Skeletal muscle tissue (tissue), 4 donors: Measurements from ENCODE around the gene ATRIP. TPM values are rescaled to one million over a fixed set of nuclear protein-coding genes. Genes with fewer than 3 reads are reported as not detected.
A peak's percentile ranks its signal among the peaks of the same experiment; 100 is the strongest.

Source experiments
- H3K27ac ChIP-seq: one replicate; pipeline ENCODE4 v1.7.0; 2013; ENCODE audit warnings: mild to moderate bottlenecking, low read depth, low read length, inconsistent platforms
- H3K27me3 ChIP-seq, 3 donors: one replicate each; pipeline ENCODE4 v1.7.0; 2013; ENCODE audit warnings: low read length in 3 of 3; ENCODE audit not compliant: control insufficient read depth in 3 of 3, insufficient read depth in 3 of 3
- H3K36me3 ChIP-seq, 3 donors: one replicate each; pipeline ENCODE4 v1.7.0; 2013; ENCODE audit warnings: low read length in 3 of 3; ENCODE audit not compliant: control insufficient read depth in 3 of 3, insufficient read depth in 3 of 3
- H3K4me1 ChIP-seq, 3 donors: one replicate each; pipeline ENCODE4 v1.7.0; 2013; ENCODE audit warnings: low read length in 3 of 3, mild to moderate bottlenecking in 3 of 3; ENCODE audit not compliant: control insufficient read depth in 3 of 3, insufficient read depth in 3 of 3
- H3K4me3 ChIP-seq, 3 donors: one replicate each; pipeline ENCODE4 v1.7.0; 2013; ENCODE audit warnings: low read length in 3 of 3
- H3K9ac ChIP-seq, 3 donors: one replicate each; pipeline ENCODE4 v1.7.0; 2013; ENCODE audit warnings: low read length in 3 of 3, mild to moderate bottlenecking in 3 of 3, moderate library complexity in 2 of 3, low read depth in 1 of 3
- H3K9me3 ChIP-seq, 3 donors: one replicate each; pipeline ENCODE4 v1.7.0; 2013; ENCODE audit warnings: low read length in 3 of 3; ENCODE audit not compliant: control insufficient read depth in 3 of 3
- total RNA-seq: library from RNA; depleted of rRNA; stranded (reverse); fragments of >200 nt; gene quantifications from one replicate; pipeline ENCODE4 v1.2.3, GENCODE V29; 2014
- donor health status: Osteomylitis.

Gene ATRIP
- total RNA-seq, 1 donor from 2014 or later = 4.7 TPM

DNA sequence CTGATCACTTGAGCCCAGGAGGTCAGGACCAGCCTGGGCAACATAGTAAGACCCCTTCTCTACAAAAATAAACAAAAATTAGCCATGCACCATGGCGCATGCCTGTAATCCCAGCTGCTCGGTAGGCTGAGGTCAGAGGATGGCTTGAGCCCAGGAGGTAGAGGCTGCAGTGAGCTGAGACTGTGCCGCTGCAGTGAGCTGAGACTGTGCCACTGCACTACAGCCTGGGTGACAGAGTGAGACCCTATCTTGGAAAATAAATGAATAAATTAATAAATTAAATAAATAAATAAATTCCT, 46.6 kb downstream of the ATRIP start:
- H3K27ac ChIP-seq = no peak overlapping the region
- H3K4me3 ChIP-seq = no peak overlapping the region
- no peaks in the 10 kb centered on the region for H3K4me1 ChIP-seq
- H3K9ac ChIP-seq = no peak overlapping the region
- H3K9me3 ChIP-seq = peaks cover 0 to under 1% (median 0%) of the 10 kb centered on the region in 3 donors
- H3K36me3 ChIP-seq = peaks cover 0 to 2% (median 0%) of the 10 kb centered on the region in 3 donors
- no peaks in the 10 kb centered on the region for H3K27me3 ChIP-seq

GRCh38 chr3:48500656-48501055, 54.1 kb downstream of the ATRIP start:
- Histone ChIP-seq H3K4me1 (peaks cover 24 to 31% (median 27%) of the 10 kb centered on the region in 3 donors), H3K9me3 (peaks cover 0 to 3% (median 0%) of the 10 kb centered on the region in 3 donors), H3K9ac (no peak overlapping the region), H3K4me3 (no peak overlapping the region), H3K36me3 (peaks cover 2 to 7% (median 5%) of the 10 kb centered on the region in 3 donors), H3K27ac (no peak overlapping the region), H3K27me3 (no peaks in the 10 kb centered on the region)

DNA sequence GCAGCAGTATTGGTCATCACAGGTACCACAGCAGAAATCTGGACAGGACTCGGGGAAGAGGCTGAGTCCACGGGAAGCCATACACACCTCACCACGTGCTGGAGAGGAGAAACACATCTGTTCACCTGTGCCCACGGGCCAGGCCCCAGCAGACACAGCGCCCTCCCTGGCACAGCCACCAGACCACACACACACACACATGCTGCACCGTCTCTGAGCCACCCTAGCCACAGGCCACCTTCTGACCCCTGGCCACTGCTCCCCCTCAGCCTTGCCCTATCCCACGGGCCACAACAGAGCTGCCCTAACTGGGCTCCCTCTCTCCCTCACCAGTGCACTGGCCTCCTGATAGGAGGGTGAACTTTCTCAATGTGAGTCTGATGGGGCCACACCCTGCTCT, 54.7 kb downstream of the ATRIP start:
- no peak overlapping the region for H3K9ac ChIP-seq
- H3K27me3 ChIP-seq = no peaks in the 10 kb centered on the region
- peaks cover 0 to 3% (median 0%) of the 10 kb centered on the region in 3 donors for H3K9me3 ChIP-seq
- H3K36me3 ChIP-seq = peaks cover 2 to 7% (median 5%) of the 10 kb centered on the region in 3 donors
- H3K4me1 ChIP-seq = peaks cover 24 to 31% (median 27%) of the 10 kb centered on the region in 3 donors
- H3K4me3 ChIP-seq = no peak overlapping the region
- no peak overlapping the region for H3K27ac ChIP-seq

- H3K9ac ChIP-seq = peak overlapping the region in 1 of 3 donors; percentile 79
- no peak overlapping the region for H3K4me3 ChIP-seq
- H3K4me1 ChIP-seq = peaks cover 24 to 31% (median 27%) of the 10 kb centered on the region in 3 donors
- H3K27me3 ChIP-seq = no peaks in the 10 kb centered on the region
- peaks cover 2 to 7% (median 5%) of the 10 kb centered on the region in 3 donors for H3K36me3 ChIP-seq
- H3K27ac ChIP-seq = peak overlapping the region; percentile 92
- H3K9me3 ChIP-seq = peaks cover 0 to 3% (median 0%) of the 10 kb centered on the region in 3 donors
These were observed 55.6 kb downstream of the ATRIP start for GRCh38 chr3:48502121-48502520.

- H3K4me3 ChIP-seq = peak overlapping the region; percentile 71 to 81 (median 74)
- peak overlapping the region; percentile 75 to 79 (median 76) for H3K9ac ChIP-seq
- peaks cover 2 to 7% (median 5%) of the 10 kb centered on the region in 3 donors for H3K36me3 ChIP-seq
These were observed 56.2 kb downstream of the ATRIP start for GRCh38 chr3:48502728-48503168.

DNA sequence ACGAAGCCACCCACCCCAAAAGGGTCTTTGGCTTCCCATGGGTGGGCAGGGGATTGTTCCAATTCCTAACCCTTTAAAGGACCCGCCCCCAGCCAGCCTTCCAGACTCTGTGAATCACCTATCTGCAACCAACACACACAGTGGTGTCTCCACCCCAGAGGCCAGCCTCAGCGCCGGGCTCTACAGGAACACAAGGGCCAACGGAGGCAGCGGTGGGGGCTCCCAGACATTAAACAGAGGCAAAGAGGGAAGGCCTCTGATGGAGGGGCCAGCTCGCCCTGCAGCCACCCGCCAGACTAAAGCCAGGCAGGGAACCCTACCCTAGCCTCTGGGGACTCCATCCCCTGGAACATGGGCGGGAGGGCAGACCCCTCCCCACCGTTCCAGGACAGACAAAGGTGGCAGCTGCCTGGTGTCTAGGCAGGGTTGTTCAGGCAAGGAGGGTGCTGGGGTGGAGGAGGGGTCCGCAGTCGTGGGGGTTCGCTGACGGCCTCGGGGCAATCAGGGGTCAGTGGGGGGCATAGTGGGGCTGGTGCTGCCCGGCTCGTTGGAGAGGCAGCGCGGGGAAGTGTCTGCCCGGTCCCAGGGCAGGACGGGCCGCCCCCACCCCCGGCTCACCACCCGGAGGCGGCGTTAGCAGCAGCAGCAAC, 57.0 kb downstream of the ATRIP start:
- Histone ChIP-seq H3K9me3 (no peaks in the 10 kb centered on the region), H3K4me1 (peaks cover 27 to 41% (median 33%) of the 10 kb centered on the region in 3 donors), H3K9ac (peak overlapping the region; percentile 75 to 79 (median 76)), H3K36me3 (peaks cover 2 to 5% (median 2%) of the 10 kb centered on the region in 3 donors), H3K27me3 (no peaks in the 10 kb centered on the region), H3K27ac (peak overlapping the region; percentile 92), H3K4me3 (peak overlapping the region; percentile 71 to 81 (median 74))

More at GRCh38 chr3:48502728-48503168, 56.2 kb downstream of the ATRIP start:
- Histone ChIP-seq H3K4me1 (peaks cover 27 to 38% (median 33%) of the 10 kb centered on the region in 3 donors), H3K27me3 (no peaks in the 10 kb centered on the region), H3K9me3 (peaks cover 0 to 3% (median 0%) of the 10 kb centered on the region in 3 donors), H3K27ac (peak overlapping the region; percentile 92)

- H3K9me3 ChIP-seq = no peaks in the 10 kb centered on the region
- H3K4me1 ChIP-seq = peaks cover 27 to 41% (median 33%) of the 10 kb centered on the region in 3 donors
- peak within 1 kb of the TSS; percentile 77 to 81 (median 81) for H3K4me3 ChIP-seq
- H3K27ac ChIP-seq = peak within 1 kb of the TSS; percentile 92
- no peaks in the 10 kb centered on the region for H3K27me3 ChIP-seq
- H3K9ac ChIP-seq = peak within 1 kb of the TSS; percentile 79 to 80 (median 80)
- peaks cover 2 to 5% (median 2%) of the 10 kb centered on the region in 3 donors for H3K36me3 ChIP-seq
These were observed 57.8 kb downstream of the ATRIP start, which contains the start of gene SHISA5 for GRCh38 chr3:48504051-48504946. SHISA5 (minus strand) TSS chr3:48504174; CDS start chr3:48504094, 80 bp downstream.

DNA sequence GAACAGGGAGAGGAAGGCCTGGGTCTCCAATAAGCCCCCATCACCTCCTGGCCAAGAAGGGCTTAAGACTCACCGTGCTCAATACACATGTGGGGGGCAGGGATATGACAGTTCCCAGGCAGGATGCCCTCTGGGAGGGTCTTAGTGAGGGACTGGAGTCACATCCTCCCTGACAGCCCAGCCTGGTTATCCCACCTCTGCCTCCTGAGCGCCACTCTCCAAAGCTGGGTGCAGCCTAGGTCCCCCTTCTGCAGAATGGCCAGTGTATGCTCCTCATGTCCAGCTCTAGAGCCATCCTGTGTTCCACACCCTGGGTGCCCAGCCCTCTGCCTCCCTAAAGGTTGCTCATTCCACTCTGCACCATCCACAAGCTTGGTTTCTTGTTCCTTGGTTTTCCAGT, 58.6 kb downstream of the ATRIP start:
- Histone ChIP-seq H3K27ac (peak overlapping the region; percentile 92), H3K4me3 (no peak overlapping the region), H3K9me3 (no peaks in the 10 kb centered on the region), H3K9ac (peak overlapping the region in 2 of 3 donors; percentile 80), H3K36me3 (peaks cover 0 to under 1% (median 0%) of the 10 kb centered on the region in 3 donors), H3K27me3 (no peaks in the 10 kb centered on the region), H3K4me1 (peaks cover 27 to 41% (median 33%) of the 10 kb centered on the region in 3 donors)

DNA sequence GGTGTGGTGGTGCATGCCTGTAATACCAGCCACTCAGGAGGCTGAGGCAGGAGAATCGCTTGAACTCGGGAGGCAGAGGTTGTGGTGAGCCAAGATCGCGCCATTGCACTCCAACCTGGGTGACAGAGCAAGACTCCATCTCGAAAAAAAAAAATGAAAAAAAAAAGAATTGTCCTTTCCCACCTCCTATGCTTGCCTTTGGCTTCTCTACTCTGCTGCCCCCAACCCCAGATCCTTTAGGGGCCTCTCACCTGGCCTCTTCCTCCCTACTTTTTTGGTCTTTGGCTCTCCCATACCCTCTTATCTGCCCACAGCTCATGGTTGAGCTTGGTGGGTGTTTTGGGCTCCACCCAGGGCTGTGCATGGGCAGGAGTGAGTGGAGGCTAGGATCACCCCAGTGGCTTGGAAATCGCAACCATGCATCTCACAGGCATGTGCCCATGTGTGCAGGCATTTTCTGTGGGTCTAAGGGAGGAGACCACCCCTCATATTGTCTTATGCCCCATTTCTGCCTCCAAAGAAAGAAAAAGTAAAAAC, 59.5 kb downstream of the ATRIP start:
- H3K9ac ChIP-seq = no peak overlapping the region
- peaks cover 27 to 41% (median 33%) of the 10 kb centered on the region in 3 donors for H3K4me1 ChIP-seq
- H3K27me3 ChIP-seq = no peaks in the 10 kb centered on the region
- H3K36me3 ChIP-seq = no peaks in the 10 kb centered on the region
- H3K27ac ChIP-seq = no peak overlapping the region
- no peaks in the 10 kb centered on the region for H3K9me3 ChIP-seq
- no peak overlapping the region for H3K4me3 ChIP-seq
